Neural cell (in vitro differentiated cells): ENCODE measurements around the gene ZNF641. TPM values are rescaled to one million over a fixed set of nuclear protein-coding genes. Genes with fewer than 3 reads are reported as not detected.

Experiments used
- H2AFZ ChIP-seq: fragments of 200-600, 300-800 bp; sonication (generic), shearing (Covaris generic); 2 replicates; pipeline ENCODE4 v1.6.0; 2014; ENCODE audit warnings: low read depth, mild to moderate bottlenecking, antibody characterized with exemption, low read length, moderate library complexity
- H3F3A ChIP-seq: fragments of 200-600 bp; shearing (Covaris generic); 2 replicates; pipeline ENCODE4 v1.6.1; 2016; ENCODE audit warnings: mild to moderate bottlenecking, moderate library complexity, mixed read lengths, antibody characterized with exemption, low read length; ENCODE audit not compliant: insufficient read depth, poor library complexity, severe bottlenecking
- H3K27ac ChIP-seq: fragments of 200-600, 300-800 bp; sonication (generic), shearing (Covaris generic); 2 replicates; pipeline ENCODE4 v1.5.1; 2014; ENCODE audit warnings: mild to moderate bottlenecking, low read length, moderate library complexity
- H3K27me3 ChIP-seq: fragments of 300-800, 200-600 bp; sonication (generic), shearing (Covaris generic); 2 replicates; pipeline ENCODE4 v1.6.0; 2014; ENCODE audit warnings: mild to moderate bottlenecking, low read depth, low read length, moderate library complexity; ENCODE audit not compliant: insufficient read depth
- H3K36me3 ChIP-seq: fragments of 300-800, 200-600 bp; sonication (generic), shearing (Covaris generic); 2 replicates; pipeline ENCODE4 v1.5.1; 2014; ENCODE audit warnings: mild to moderate bottlenecking, antibody characterized with exemption, low read length, moderate library complexity; ENCODE audit not compliant: insufficient read depth
- H3K4me2 ChIP-seq: fragments of 300-800, 200-600 bp; sonication (generic), shearing (Covaris generic); 2 replicates; pipeline ENCODE4 v1.6.0; 2014; ENCODE audit warnings: mild to moderate bottlenecking, low read length
- H3K4me3 ChIP-seq: fragments of 300-800, 200-600 bp; sonication (generic), shearing (Covaris generic); 2 replicates; pipeline ENCODE4 v1.5.1; 2014; ENCODE audit warnings: mild to moderate bottlenecking, low read length, moderate library complexity
- H3K79me2 ChIP-seq: fragments of 200-600 bp; shearing (Covaris generic); replicated peaks from 2 replicates; pipeline ENCODE4 v1.6.0; 2014; ENCODE audit warnings: mild to moderate bottlenecking, low read length, moderate library complexity; ENCODE audit not compliant: insufficient read depth
- H3K9ac ChIP-seq: fragments of 300-800, 200-600 bp; sonication (generic), shearing (Covaris generic); 2 replicates; pipeline ENCODE4 v1.6.1; 2016; ENCODE audit warnings: mild to moderate bottlenecking, low read length, mixed read lengths
- H3K9me2 ChIP-seq: fragments of 200-600 bp; shearing (Covaris generic); 2 replicates; pipeline ENCODE4 v1.6.1; 2016; ENCODE audit warnings: mild to moderate bottlenecking, low read length, mixed read lengths; ENCODE audit not compliant: insufficient read depth
- H3K9me3 ChIP-seq: fragments of 200-600, 300-800 bp; sonication (generic), shearing (Covaris generic); 2 replicates; pipeline ENCODE4 v1.6.1; 2016; ENCODE audit warnings: mild to moderate bottlenecking, mixed run types, low read length, moderate library complexity, mixed read lengths
- H4K20me1 ChIP-seq: fragments of 200-600 bp; shearing (Covaris generic); 2 replicates; pipeline ENCODE4 v1.6.1; 2016; ENCODE audit warnings: mild to moderate bottlenecking, mixed run types; ENCODE audit not compliant: insufficient read depth
- CTCF ChIP-seq: fragments of 450-650 bp; IDR thresholded peaks from 2 replicates; pipeline ENCODE4 v1.5.1; 2014; ENCODE audit warnings: antibody characterized with exemption, mild to moderate bottlenecking, moderate library complexity; ENCODE audit not compliant: poor library complexity, severe bottlenecking
- EP300 ChIP-seq: fragments of 450-650 bp; conservative IDR thresholded peaks from 2 replicates; pipeline ENCODE4 v1.6.1; 2014; ENCODE audit warnings: antibody characterized with exemption, mild to moderate bottlenecking, moderate library complexity; ENCODE audit not compliant: poor library complexity, severe bottlenecking
- EZH2 ChIP-seq: fragments of 200-600, 300-800 bp; shearing (Covaris generic), sonication (generic); IDR thresholded peaks from 2 replicates; pipeline ENCODE4 v1.6.1; 2014; ENCODE audit warnings: antibody characterized with exemption, low read length, borderline replicate concordance, mild to moderate bottlenecking; ENCODE audit not compliant: insufficient read depth, poor library complexity, severe bottlenecking
- MXI1 ChIP-seq: fragments of 450-650 bp; conservative IDR thresholded peaks from 2 replicates; pipeline ENCODE4 v1.6.1; 2014; ENCODE audit warnings: antibody characterized with exemption, mild to moderate bottlenecking; ENCODE audit not compliant: poor library complexity, severe bottlenecking
- POLR2AphosphoS5 ChIP-seq: IDR thresholded peaks from 2 replicates; pipeline ENCODE4 v1.6.1; 2012
- RAD21 ChIP-seq: fragments of 450-650 bp; conservative IDR thresholded peaks from 2 replicates; pipeline ENCODE4 v1.6.1; 2014; ENCODE audit warnings: antibody characterized with exemption, mild to moderate bottlenecking, moderate library complexity
- REST ChIP-seq: IDR thresholded peaks from 2 replicates; pipeline ENCODE4 v1.6.1; 2012; ENCODE audit warnings: borderline replicate concordance
- SMC3 ChIP-seq: fragments of 450-650 bp; conservative IDR thresholded peaks from 2 replicates; pipeline ENCODE4 v1.6.1; 2014; ENCODE audit warnings: antibody characterized with exemption, mild to moderate bottlenecking, moderate library complexity; ENCODE audit not compliant: poor library complexity
- TAF1 ChIP-seq: IDR thresholded peaks from 2 replicates; pipeline ENCODE4 v1.6.1; 2012; ENCODE audit warnings: low read depth
- polyA plus RNA-seq: library from polyadenylated mRNA; depleted of rRNA; stranded (reverse); fragments of >200 nt; gene quantifications from 2 replicates; pipeline ENCODE4 v1.2.3, GENCODE V29; 2014

The ZNF641 gene
- polyA plus RNA-seq, 1 donor from 2014 or later, result 41.6 TPM

GRCh38 chr12:48380596-48380995, 29.9 kb upstream of the ZNF641 start:
- Histone ChIP-seq H3K36me3 (no peaks in the 10 kb centered on the region), H3K9ac (no peak overlapping the region), H4K20me1 (no peaks in the 10 kb centered on the region), H3K4me3 (no peak overlapping the region), H3K27me3 (no peaks in the 10 kb centered on the region), H3K79me2 (no peaks in the 10 kb centered on the region), H3K27ac (no peak overlapping the region), H3K9me2 (no peaks in the 10 kb centered on the region), H3K9me3 (no peaks in the 10 kb centered on the region), H3K4me2 (no peak overlapping the region), H3F3A (no peaks in the 10 kb centered on the region), H2AFZ (no peak overlapping the region)
- TF ChIP-seq TAF1 (no peak), POLR2AphosphoS5 (no peak), RAD21 (no peak), REST (no peak), SMC3 (no peak), EZH2 (no peak), CTCF (no peak), MXI1 (no peak), EP300 (no peak)

GRCh38 chr12:48379794-48380193, 29.1 kb upstream of the ZNF641 start:
- no peak overlapping the region for H3K4me2 ChIP-seq
- H3K36me3 ChIP-seq, result no peaks in the 10 kb centered on the region
- H3K27me3 ChIP-seq, result no peaks in the 10 kb centered on the region
- no peaks in the 10 kb centered on the region for H4K20me1 ChIP-seq
- no peak overlapping the region for H3K27ac ChIP-seq
- H2AFZ ChIP-seq, result no peak overlapping the region
- no peaks in the 10 kb centered on the region for H3K79me2 ChIP-seq
- no peak overlapping the region for H3K9ac ChIP-seq
- no peaks in the 10 kb centered on the region for H3K9me2 ChIP-seq
- H3K9me3 ChIP-seq, result no peaks in the 10 kb centered on the region
- H3F3A ChIP-seq, result no peaks in the 10 kb centered on the region
- TF ChIP-seq SMC3, result no peak
- no peak overlapping the region for H3K4me3 ChIP-seq

- H3K9me2 ChIP-seq, result no peaks in the 10 kb centered on the region
- TF ChIP-seq REST (no peak), CTCF (no peak), EZH2 (no peak), SMC3 (no peak), RAD21 (no peak), POLR2AphosphoS5 (no peak), EP300 (no peak), TAF1 (no peak), MXI1 (no peak)
- no peaks in the 10 kb centered on the region for H4K20me1 ChIP-seq
- H3K36me3 ChIP-seq, result no peaks in the 10 kb centered on the region
- H2AFZ ChIP-seq, result no peak overlapping the region
- H3K4me3 ChIP-seq, result no peak overlapping the region
- H3F3A ChIP-seq, result no peaks in the 10 kb centered on the region
- H3K9me3 ChIP-seq, result no peaks in the 10 kb centered on the region
- H3K79me2 ChIP-seq, result no peaks in the 10 kb centered on the region
- H3K27ac ChIP-seq, result no peak overlapping the region
- no peaks in the 10 kb centered on the region for H3K27me3 ChIP-seq
- no peak overlapping the region for H3K4me2 ChIP-seq
- H3K9ac ChIP-seq, result no peak overlapping the region
Observed at GRCh38 chr12:48377646-48378045, 26.9 kb upstream of the ZNF641 start.
